AG09309 (cell line): ENCODE data around the gene DIS3L2.

Experiments
- DNase-seq: peaks from one replicate; pipeline ENCODE4 v3.0.0-alpha.2; 2010; ENCODE audit warnings: low read depth
- H3K4me3 ChIP-seq: 2 replicates; pipeline ENCODE4 v1.5.1; 2011; ENCODE audit warnings: mild to moderate bottlenecking, low read depth, low read length, moderate library complexity; ENCODE audit not compliant: control insufficient read depth
- TF ChIP-seq, protein P1 (sequence below): IDR thresholded peaks from 2 replicates; pipeline ENCODE4 v1.5.1; 2011; ENCODE audit warnings: mild to moderate bottlenecking, low read depth, low read length, inconsistent platforms; ENCODE audit not compliant: insufficient read depth, control insufficient read depth; ENCODE audit errors: missing control alignments

DIS3L2 gene

DNA sequence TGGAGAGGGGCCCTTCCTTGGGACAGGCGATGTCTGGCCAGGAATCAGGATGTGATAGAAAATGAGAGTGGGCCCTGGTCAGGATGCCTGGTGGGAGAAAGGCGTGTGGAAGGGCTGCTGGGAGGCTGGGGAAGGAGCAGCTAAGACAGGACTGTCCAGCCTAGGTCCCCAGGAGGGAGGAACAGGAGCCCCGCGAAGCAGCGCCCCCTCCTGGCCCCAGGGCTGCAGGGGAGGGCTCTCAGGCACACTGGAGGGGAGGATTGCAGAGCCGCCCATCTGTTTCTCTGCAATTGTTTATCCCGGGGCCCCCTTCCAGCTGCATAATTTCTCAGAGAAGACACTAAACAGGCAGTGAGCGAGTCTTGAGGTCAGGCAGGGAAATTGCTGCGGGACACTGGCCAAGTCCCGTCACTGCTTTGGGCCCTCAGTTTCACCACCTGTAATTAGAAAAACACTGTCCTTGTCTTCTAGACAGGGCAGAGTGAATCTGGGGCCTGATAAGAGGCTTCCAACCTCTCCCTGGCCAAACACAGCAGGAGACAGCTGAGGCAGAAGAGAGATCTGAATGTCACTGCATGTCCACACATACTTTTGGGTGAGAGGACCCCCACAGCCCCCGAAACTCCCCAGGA lies 31.4 kb upstream of the DIS3L2 start:
- H3K4me3 ChIP-seq, result no peak overlapping the region
- TF ChIP-seq, protein P1, sequence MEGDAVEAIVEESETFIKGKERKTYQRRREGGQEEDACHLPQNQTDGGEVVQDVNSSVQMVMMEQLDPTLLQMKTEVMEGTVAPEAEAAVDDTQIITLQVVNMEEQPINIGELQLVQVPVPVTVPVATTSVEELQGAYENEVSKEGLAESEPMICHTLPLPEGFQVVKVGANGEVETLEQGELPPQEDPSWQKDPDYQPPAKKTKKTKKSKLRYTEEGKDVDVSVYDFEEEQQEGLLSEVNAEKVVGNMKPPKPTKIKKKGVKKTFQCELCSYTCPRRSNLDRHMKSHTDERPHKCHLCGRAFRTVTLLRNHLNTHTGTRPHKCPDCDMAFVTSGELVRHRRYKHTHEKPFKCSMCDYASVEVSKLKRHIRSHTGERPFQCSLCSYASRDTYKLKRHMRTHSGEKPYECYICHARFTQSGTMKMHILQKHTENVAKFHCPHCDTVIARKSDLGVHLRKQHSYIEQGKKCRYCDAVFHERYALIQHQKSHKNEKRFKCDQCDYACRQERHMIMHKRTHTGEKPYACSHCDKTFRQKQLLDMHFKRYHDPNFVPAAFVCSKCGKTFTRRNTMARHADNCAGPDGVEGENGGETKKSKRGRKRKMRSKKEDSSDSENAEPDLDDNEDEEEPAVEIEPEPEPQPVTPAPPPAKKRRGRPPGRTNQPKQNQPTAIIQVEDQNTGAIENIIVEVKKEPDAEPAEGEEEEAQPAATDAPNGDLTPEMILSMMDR, result peak; percentile 39
- no peak for DNase-seq

DNA sequence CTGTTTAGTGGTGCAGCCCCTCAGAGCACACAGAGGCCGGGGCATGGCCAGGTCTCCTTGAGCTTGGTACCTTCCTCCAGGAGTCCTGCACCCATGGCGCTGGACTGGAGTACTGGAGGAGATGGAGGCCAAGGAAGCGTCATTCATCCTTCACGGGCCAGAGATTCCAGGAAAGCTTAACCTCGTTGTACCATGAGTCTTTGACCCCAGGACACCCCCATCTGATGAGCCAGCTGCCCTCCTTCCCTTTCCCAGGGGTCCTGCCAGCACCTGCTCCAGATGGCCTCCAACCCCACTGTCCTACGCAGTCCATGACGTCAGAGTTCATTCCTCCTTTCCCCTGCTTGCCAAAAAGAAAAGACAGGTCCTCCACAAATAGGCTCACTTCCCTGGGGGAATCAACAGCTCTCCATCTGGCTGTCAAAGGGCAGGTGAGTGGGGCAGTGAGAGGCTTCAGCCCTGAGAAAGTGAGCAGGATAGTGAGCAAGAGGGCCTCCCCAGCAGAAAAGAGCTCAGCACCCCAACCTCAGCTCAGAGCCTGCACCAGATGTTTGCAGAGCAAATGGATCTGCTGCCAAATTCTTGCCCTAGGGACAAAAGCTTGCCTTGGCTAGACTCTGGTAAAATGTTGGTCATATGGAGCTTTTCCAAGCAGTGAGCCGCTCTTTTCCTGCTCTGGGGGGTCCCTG lies 30.8 kb upstream of the DIS3L2 start:
- no peak for DNase-seq
- TF ChIP-seq, protein P1, result no peak
- no peak overlapping the region for H3K4me3 ChIP-seq

DNA sequence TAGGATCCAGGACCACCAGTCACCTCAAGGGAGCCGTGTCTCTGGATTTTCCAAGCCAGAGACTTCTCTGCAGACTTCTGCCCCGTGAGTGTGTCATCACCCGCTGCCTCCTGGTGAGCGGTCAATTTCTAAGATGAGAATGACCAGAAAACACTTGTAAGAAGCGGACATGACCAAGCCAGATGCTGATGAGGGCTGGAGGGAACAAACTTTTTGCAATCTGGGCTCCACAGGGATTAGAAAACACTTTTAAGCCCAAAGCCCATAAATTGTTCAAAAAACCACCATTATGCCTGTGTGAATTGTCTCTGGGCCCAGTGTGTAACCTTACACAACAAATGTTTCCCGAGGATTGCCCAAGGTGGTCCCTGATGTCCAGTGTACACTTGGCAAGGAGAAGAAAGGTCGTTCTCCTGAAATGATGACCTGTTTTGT lies 30.0 kb upstream of the DIS3L2 start:
- no peak for DNase-seq
- TF ChIP-seq, protein P1, result no peak
- no peak overlapping the region for H3K4me3 ChIP-seq

DNA sequence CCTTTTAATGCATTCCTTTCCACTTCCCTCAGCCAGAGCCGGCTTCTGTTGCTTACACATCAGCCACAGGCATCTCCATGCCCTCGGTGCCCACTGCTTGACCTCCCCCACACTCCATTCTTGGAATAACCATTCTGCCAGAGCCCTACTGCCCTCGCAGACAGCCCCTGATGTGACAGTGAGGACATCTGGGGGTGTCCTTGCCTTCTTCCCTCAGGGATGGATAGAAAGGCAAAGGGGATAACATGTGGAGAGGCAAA lies 28.9 kb upstream of the DIS3L2 start:
- H3K4me3 ChIP-seq, result no peak overlapping the region
- TF ChIP-seq, protein P1, result no peak
- no peak for DNase-seq

DNA sequence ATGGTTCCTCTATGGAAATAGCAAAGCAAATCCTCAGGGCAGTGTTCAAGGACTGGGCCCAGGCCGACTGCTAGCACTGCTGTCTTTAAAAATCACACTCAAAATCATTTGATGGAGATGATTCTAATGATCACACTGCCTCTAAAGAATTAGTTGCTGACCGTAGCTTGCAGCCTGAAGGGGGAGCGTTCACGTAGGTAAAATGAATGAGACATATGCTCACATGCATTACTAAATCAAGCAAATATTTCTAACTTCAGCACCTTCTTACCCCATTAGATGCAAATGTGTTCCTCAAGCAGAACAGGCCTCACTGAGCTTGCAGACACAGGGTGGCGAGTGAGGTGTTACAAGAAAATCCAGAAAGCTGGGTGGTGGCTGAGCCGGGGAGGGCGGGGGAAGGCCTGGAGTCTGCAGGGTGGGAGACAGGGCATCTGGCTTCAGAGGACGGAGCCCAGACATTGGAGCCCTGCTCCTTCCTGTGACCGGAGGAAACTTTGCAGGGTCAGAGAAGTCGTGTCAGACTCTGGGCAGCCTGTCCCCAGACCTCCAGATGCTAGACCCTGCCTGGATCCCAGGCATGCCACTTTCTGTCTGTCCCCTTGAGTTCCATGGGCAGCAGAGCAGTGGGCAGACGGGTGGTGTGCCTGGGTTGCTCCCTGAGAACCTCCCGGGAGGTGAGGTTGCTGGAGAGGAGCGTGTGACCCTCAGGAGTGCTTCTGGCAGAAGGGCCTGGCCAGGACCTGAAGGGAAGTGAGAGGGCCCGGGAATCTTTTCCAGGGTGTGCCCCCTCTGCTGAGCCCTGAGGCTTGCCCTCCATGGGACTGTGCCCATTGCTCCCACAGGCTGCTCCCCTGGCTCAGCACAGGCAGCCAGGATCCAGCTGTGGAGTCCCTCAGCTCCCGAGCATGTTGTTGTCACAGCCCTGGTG lies 28.3 kb upstream of the DIS3L2 start:
- H3K4me3 ChIP-seq, result no peak overlapping the region
- no peak for DNase-seq
- TF ChIP-seq, protein P1, result no peak

DNA sequence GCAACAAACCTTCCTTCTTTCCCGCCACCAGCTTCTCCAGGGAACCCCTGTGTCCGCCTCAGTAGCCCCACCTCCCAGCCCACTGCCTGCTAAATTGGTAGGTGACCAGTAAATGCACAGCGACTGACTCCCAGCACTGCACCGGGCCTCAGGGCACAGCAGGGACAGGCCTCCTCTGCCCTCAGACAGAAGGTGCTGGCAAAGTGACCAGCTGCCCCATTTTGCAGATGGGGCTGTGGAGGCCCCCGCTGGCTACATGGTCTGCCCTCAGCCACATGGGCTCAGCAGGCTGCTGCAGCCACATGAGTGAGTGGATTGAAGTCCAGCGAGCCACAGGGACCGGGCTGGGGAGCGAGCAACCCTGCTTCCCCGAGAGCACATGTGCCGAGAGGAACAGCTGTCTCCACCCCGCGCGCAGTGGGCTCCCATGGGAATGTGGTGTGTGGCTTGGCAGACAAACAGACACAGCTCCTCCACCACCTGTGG lies 27.6 kb upstream of the DIS3L2 start:
- DNase-seq, result no peak
- TF ChIP-seq, protein P1, result no peak
- H3K4me3 ChIP-seq, result no peak overlapping the region
